ENCODE results near the gene PACRGL. TPM values are rescaled to one million over a fixed set of nuclear protein-coding genes. Genes with fewer than 3 reads are reported as not detected.
"Not testable (repeated sequence)": the region's sequence is repeated elsewhere in the genome, so short reads cannot be mapped to it uniquely, and the experiment has no call there.

The PACRGL gene
- total RNA-seq, 1 donor from 2014 or later: 32.8 TPM

GRCh38 chr4:20723019-20723418 lies 22.8 kb downstream of the PACRGL start:
- no peak for TF ChIP-seq CTCF (IDR thresholded peaks at IDR 0.05; ENCODE audit: unreplicated experiment)
- Mint-ChIP-seq H3K4me3 (ENCODE audit: low read depth) (no peak overlapping the region), H3K9me3 (ENCODE audit: low read depth) (peaks cover 27% of the 10 kb centered on the region), H3K36me3 (ENCODE audit: insufficient read depth) (peaks cover 59% of the 10 kb centered on the region), H3K4me1 (ENCODE audit: low read depth) (no peaks in the 10 kb centered on the region), H3K27me3 (no peaks in the 10 kb centered on the region), H3K27ac (no peak overlapping the region)
- DNase-seq (ENCODE audit: low spot score, unreplicated experiment): no peak

GRCh38 chr4:20723463-20723862 lies 23.2 kb downstream of the PACRGL start:
- TF ChIP-seq CTCF (IDR thresholded peaks at IDR 0.05; ENCODE audit: unreplicated experiment): no peak
- Mint-ChIP-seq H3K4me1 (ENCODE audit: low read depth) (no peaks in the 10 kb centered on the region), H3K4me3 (ENCODE audit: low read depth) (no peak overlapping the region), H3K27me3 (no peaks in the 10 kb centered on the region), H3K27ac (no peak overlapping the region), H3K36me3 (ENCODE audit: insufficient read depth) (peaks cover 55% of the 10 kb centered on the region), H3K9me3 (ENCODE audit: low read depth) (peaks cover 27% of the 10 kb centered on the region)
- DNase-seq (ENCODE audit: low spot score, unreplicated experiment): no peak

- no peaks in the 10 kb centered on the region for H3K4me1 Mint-ChIP-seq (ENCODE audit: low read depth)
- H3K36me3 Mint-ChIP-seq (ENCODE audit: insufficient read depth): peaks cover 41% of the 10 kb centered on the region
- DNase-seq (ENCODE audit: low spot score, unreplicated experiment): no peak
- H3K27me3 Mint-ChIP-seq: no peaks in the 10 kb centered on the region
- H3K4me3 Mint-ChIP-seq (ENCODE audit: low read depth): no peak overlapping the region
- H3K27ac Mint-ChIP-seq: no peak overlapping the region
- no peak for TF ChIP-seq CTCF (IDR thresholded peaks at IDR 0.05; ENCODE audit: unreplicated experiment)
- peaks cover 17% of the 10 kb centered on the region for H3K9me3 Mint-ChIP-seq (ENCODE audit: low read depth)
Observed at GRCh38 chr4:20724915-20725314, 24.7 kb downstream of the PACRGL start.

- H3K36me3 Mint-ChIP-seq (ENCODE audit: insufficient read depth): peaks cover 68% of the 10 kb centered on the region
Observed at GRCh38 chr4:20735931-20736330, 35.7 kb downstream of the PACRGL start.

GRCh38 chr4:20746000-20746399 lies 45.7 kb downstream of the PACRGL start:
- DNase-seq (ENCODE audit: low spot score, unreplicated experiment); H3K27ac Mint-ChIP-seq; H3K4me1 Mint-ChIP-seq (ENCODE audit: low read depth); H3K4me3 Mint-ChIP-seq (ENCODE audit: low read depth); H3K27me3 Mint-ChIP-seq: not testable (repeated sequence)
- Mint-ChIP-seq H3K36me3 (ENCODE audit: insufficient read depth) (peaks cover 26% of the 10 kb centered on the region), H3K9me3 (ENCODE audit: low read depth) (peaks cover 19% of the 10 kb centered on the region)

More at GRCh38 chr4:20735931-20736330, 35.7 kb downstream of the PACRGL start:
- Mint-ChIP-seq H3K27me3 (no peaks in the 10 kb centered on the region), H3K4me3 (ENCODE audit: low read depth) (no peak overlapping the region), H3K4me1 (ENCODE audit: low read depth) (no peaks in the 10 kb centered on the region), H3K9me3 (ENCODE audit: low read depth) (peaks cover 43% of the 10 kb centered on the region), H3K27ac (no peak overlapping the region)
- TF ChIP-seq CTCF (IDR thresholded peaks at IDR 0.05; ENCODE audit: unreplicated experiment): no peak
- DNase-seq (ENCODE audit: low spot score, unreplicated experiment): no peak

GRCh38 chr4:20752641-20753040 lies 52.4 kb downstream of the PACRGL start:
- peaks cover 15% of the 10 kb centered on the region for H3K4me1 Mint-ChIP-seq (ENCODE audit: low read depth)
- no peak for DNase-seq (ENCODE audit: low spot score, unreplicated experiment)
- no peak overlapping the region for H3K27ac Mint-ChIP-seq
- peaks cover 12% of the 10 kb centered on the region for H3K36me3 Mint-ChIP-seq (ENCODE audit: insufficient read depth)
- H3K9me3 Mint-ChIP-seq (ENCODE audit: low read depth): no peaks in the 10 kb centered on the region
- no peaks in the 10 kb centered on the region for H3K27me3 Mint-ChIP-seq
- H3K4me3 Mint-ChIP-seq (ENCODE audit: low read depth): no peak overlapping the region
- no peak for TF ChIP-seq CTCF (IDR thresholded peaks at IDR 0.05; ENCODE audit: unreplicated experiment)
